ENCODE measurements around the gene FGGY. TPM values are rescaled to one million over a fixed set of nuclear protein-coding genes. Genes with fewer than 3 reads are reported as not detected.

Gene FGGY
- total and polyA plus RNA-seq, 2 donors (not counting 1 experiment from before 2014, with no cell fraction given): 6.1 to 38.5 TPM

- CTCF ChIA-PET: no interaction called here
- H3K9me3 Mint-ChIP-seq (ENCODE audit: insufficient read depth): peaks cover 3% of the 10 kb centered on the region
Measured at GRCh38 chr1:59577774-59578173, 280.9 kb downstream of the FGGY start.

GRCh38 chr1:59579222-59579621 lies 282.3 kb downstream of the FGGY start:
- Histone ChIP-seq H3K27me3 (replicated peaks in 1 of 4; ENCODE audit: control extremely low read depth in 1 of 4, control insufficient read depth in 3 of 4, insufficient read depth in 4 of 4, low read length in 3 of 4) (no peaks in the 10 kb centered on the region), H3K4me3 (ENCODE audit: control extremely low read depth in 1 of 5, extremely low read depth in 1 of 5, insufficient read depth in 1 of 5, low read depth in 2 of 5, low read length in 4 of 5) (no peak overlapping the region), H3K4me1 (ENCODE audit: control insufficient read depth in 2 of 2, insufficient read depth in 2 of 2, low read length in 2 of 2) (no peaks in the 10 kb centered on the region), H3K27ac (ENCODE audit: low read length in 2 of 2) (no peak overlapping the region), H3K9ac (ENCODE audit: low read length) (no peak overlapping the region), H4K20me1 (ENCODE audit: control insufficient read depth, insufficient read depth, low read length, poor library complexity, severe bottlenecking) (no peaks in the 10 kb centered on the region), H3K79me2 (ENCODE audit: control insufficient read depth, insufficient read depth, low read length) (no peaks in the 10 kb centered on the region), H3K36me3 (replicated peaks in 1 of 2; ENCODE audit: control extremely low read depth in 1 of 2, control insufficient read depth in 1 of 2, extremely low read depth in 1 of 2, insufficient read depth in 2 of 2, low read length in 1 of 2) (peaks cover 0 to 2% of the 10 kb centered on the region in 2 experiments), H3K4me2 (replicated peaks; ENCODE audit: low read depth, low read length, poor library complexity, severe bottlenecking) (no peak overlapping the region), H3K9me3 (ENCODE audit: control extremely low read depth in 1 of 3, control insufficient read depth in 2 of 3, insufficient read depth in 1 of 3, low read length in 2 of 3) (peaks cover 0 to 2% (median under 1%) of the 10 kb centered on the region in 3 donors), H2AFZ (ENCODE audit: insufficient read depth, low read depth, low read length, poor library complexity, severe bottlenecking) (no peak overlapping the region)
- H3K4me3 Mint-ChIP-seq: no peak overlapping the region
- ChIA-PET POLR2A (no interaction called here), CTCF (no interaction called here)
- H3K4me1 Mint-ChIP-seq: no peaks in the 10 kb centered on the region
- H3K27ac Mint-ChIP-seq: no peak overlapping the region
- DNase-seq (no peak), ATAC-seq (ENCODE audit: low read depth) (no peak)
- intact Hi-C loops (cut with micrococcal nuclease): no loop called here
- TF ChIP-seq CTCF (IDR thresholded peaks at IDR 0.05) (no peak), EZH2 (IDR thresholded peaks at IDR 0.05; ENCODE audit: borderline replicate concordance, insufficient read depth, low read depth, low read length, poor library complexity, severe bottlenecking) (no peak)
- no peaks in the 10 kb centered on the region for H3K9me3 Mint-ChIP-seq (ENCODE audit: insufficient read depth)
- 89% methylated on average over 1 of the region's 1 CpG for WGBS (ENCODE audit: insufficient coverage)
- no peaks in the 10 kb centered on the region for H3K27me3 Mint-ChIP-seq

More at GRCh38 chr1:59577774-59578173, 280.9 kb downstream of the FGGY start:
- intact Hi-C loops (cut with micrococcal nuclease): no loop called here
- Histone ChIP-seq H3K36me3 (replicated peaks in 1 of 2; ENCODE audit: control extremely low read depth in 1 of 2, control insufficient read depth in 1 of 2, extremely low read depth in 1 of 2, insufficient read depth in 2 of 2, low read length in 1 of 2) (peaks cover 0 to 2% of the 10 kb centered on the region in 2 experiments), H4K20me1 (ENCODE audit: control insufficient read depth, insufficient read depth, low read length, poor library complexity, severe bottlenecking) (no peaks in the 10 kb centered on the region), H2AFZ (ENCODE audit: insufficient read depth, low read depth, low read length, poor library complexity, severe bottlenecking) (no peak overlapping the region), H3K27me3 (replicated peaks in 1 of 4; ENCODE audit: control extremely low read depth in 1 of 4, control insufficient read depth in 3 of 4, insufficient read depth in 4 of 4, low read length in 3 of 4) (no peaks in the 10 kb centered on the region), H3K9ac (ENCODE audit: low read length) (no peak overlapping the region), H3K79me2 (ENCODE audit: control insufficient read depth, insufficient read depth, low read length) (no peaks in the 10 kb centered on the region), H3K4me3 (ENCODE audit: control extremely low read depth in 1 of 5, extremely low read depth in 1 of 5, insufficient read depth in 1 of 5, low read depth in 2 of 5, low read length in 4 of 5) (no peak overlapping the region), H3K4me2 (replicated peaks; ENCODE audit: low read depth, low read length, poor library complexity, severe bottlenecking) (no peak overlapping the region), H3K27ac (ENCODE audit: low read length in 2 of 2) (no peak overlapping the region), H3K9me3 (ENCODE audit: control extremely low read depth in 1 of 3, control insufficient read depth in 2 of 3, insufficient read depth in 1 of 3, low read length in 2 of 3) (peaks cover 0 to 7% (median 3%) of the 10 kb centered on the region in 3 donors), H3K4me1 (ENCODE audit: control insufficient read depth in 2 of 2, insufficient read depth in 2 of 2, low read length in 2 of 2) (no peaks in the 10 kb centered on the region)
- no peak for DNase-seq
- Mint-ChIP-seq H3K4me1 (no peaks in the 10 kb centered on the region), H3K27me3 (no peaks in the 10 kb centered on the region), H3K27ac (no peak overlapping the region), H3K4me3 (no peak overlapping the region)
- TF ChIP-seq CTCF (IDR thresholded peaks at IDR 0.05) (no peak), EZH2 (IDR thresholded peaks at IDR 0.05; ENCODE audit: borderline replicate concordance, insufficient read depth, low read depth, low read length, poor library complexity, severe bottlenecking) (no peak)
- POLR2A ChIA-PET: no interaction called here
- WGBS (ENCODE audit: insufficient coverage): 90% methylated on average over 4 of the region's 4 CpGs
- ATAC-seq (ENCODE audit: low read depth): no peak
